ENCODE results near the gene OR10A4.

GRCh38 chr11:6834021-6834420, 42.4 kb upstream of the OR10A4 start:
- TF ChIP-seq ZNF335 (CRISPR knock-in tag; IDR thresholded peaks at IDR 0.05) (no peak), EZH2 (conservative IDR thresholded peaks at IDR 0.05; ENCODE audit: low read depth, low read length) (no peak), RAD21 (CRISPR knock-in tag; IDR thresholded peaks at IDR 0.05) (no peak), CBX2 (IDR thresholded peaks at IDR 0.05; ENCODE audit: low read depth, low read length) (no peak), CBX2 (CRISPR knock-in tag; IDR thresholded peaks at IDR 0.05; ENCODE audit: low read depth) (no peak), ZBTB21 (CRISPR knock-in tag; IDR thresholded peaks at IDR 0.05) (no peak), ZNF460 (CRISPR knock-in tag; IDR thresholded peaks at IDR 0.05; ENCODE audit: borderline replicate concordance) (no peak)
- TF ChIP-seq, protein P1, sequence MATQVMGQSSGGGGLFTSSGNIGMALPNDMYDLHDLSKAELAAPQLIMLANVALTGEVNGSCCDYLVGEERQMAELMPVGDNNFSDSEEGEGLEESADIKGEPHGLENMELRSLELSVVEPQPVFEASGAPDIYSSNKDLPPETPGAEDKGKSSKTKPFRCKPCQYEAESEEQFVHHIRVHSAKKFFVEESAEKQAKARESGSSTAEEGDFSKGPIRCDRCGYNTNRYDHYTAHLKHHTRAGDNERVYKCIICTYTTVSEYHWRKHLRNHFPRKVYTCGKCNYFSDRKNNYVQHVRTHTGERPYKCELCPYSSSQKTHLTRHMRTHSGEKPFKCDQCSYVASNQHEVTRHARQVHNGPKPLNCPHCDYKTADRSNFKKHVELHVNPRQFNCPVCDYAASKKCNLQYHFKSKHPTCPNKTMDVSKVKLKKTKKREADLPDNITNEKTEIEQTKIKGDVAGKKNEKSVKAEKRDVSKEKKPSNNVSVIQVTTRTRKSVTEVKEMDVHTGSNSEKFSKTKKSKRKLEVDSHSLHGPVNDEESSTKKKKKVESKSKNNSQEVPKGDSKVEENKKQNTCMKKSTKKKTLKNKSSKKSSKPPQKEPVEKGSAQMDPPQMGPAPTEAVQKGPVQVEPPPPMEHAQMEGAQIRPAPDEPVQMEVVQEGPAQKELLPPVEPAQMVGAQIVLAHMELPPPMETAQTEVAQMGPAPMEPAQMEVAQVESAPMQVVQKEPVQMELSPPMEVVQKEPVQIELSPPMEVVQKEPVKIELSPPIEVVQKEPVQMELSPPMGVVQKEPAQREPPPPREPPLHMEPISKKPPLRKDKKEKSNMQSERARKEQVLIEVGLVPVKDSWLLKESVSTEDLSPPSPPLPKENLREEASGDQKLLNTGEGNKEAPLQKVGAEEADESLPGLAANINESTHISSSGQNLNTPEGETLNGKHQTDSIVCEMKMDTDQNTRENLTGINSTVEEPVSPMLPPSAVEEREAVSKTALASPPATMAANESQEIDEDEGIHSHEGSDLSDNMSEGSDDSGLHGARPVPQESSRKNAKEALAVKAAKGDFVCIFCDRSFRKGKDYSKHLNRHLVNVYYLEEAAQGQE (IDR thresholded peaks at IDR 0.05; ENCODE audit: borderline replicate concordance in 1 of 2, low read depth in 1 of 2, low read length in 2 of 2), result no peak
- TF ChIP-seq, protein P2, sequence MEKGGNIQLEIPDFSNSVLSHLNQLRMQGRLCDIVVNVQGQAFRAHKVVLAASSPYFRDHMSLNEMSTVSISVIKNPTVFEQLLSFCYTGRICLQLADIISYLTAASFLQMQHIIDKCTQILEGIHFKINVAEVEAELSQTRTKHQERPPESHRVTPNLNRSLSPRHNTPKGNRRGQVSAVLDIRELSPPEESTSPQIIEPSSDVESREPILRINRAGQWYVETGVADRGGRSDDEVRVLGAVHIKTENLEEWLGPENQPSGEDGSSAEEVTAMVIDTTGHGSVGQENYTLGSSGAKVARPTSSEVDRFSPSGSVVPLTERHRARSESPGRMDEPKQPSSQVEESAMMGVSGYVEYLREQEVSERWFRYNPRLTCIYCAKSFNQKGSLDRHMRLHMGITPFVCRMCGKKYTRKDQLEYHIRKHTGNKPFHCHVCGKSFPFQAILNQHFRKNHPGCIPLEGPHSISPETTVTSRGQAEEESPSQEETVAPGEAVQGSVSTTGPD (CRISPR knock-in tag; IDR thresholded peaks at IDR 0.05), result no peak

Measured in HepG2 (cell line).